GM19193 (cell line): ENCODE measurements around the gene IHH.

Experiments used
- POLR2A ChIP-seq: IDR thresholded peaks from 4 replicates; pipeline ENCODE4 v1.6.1; 2011; ENCODE audit not compliant: insufficient read depth, insufficient read length; ENCODE audit errors: extremely low read depth

Gene IHH

DNA sequence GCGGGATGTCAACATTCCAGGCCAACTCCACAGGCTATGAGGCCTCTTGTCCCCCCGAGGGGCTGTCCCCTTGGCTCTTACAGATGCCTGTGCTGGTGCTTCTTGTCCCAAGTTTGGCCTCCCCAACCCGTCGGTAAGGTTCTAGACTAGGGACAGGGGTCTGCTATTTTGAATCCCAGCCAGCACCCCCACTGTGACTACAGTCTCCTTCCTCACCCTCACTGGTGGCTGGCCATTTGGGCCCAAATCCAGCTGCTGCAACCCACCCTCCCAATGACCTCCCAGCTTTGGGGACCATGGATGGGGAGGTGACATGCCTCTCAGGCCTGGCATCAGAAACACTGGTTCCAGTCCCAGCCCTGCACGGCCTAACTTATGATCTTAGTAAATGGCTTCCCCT lies 38.1 kb downstream of the IHH start:
- no peak for TF ChIP-seq POLR2A

DNA sequence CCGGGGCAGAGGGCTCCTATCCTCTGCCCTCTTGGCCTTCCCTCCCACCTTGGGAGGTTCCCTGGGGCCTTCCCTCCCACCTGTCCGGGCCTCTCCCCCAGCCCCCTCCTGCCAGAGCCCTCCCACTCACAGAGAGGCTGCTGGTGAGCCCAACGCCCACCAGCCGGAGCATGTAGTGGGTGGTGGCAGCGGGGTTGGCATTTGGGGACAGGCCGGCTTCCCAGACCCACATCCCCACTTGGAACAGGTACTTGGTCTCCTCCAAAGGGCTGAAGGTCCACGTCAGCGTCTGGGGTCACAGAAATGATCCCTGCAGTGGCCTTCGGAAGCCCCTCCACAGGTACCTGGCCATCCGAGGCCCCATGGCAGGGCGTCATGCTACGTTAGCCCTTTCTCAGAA lies 38.7 kb downstream of the IHH start:
- TF ChIP-seq POLR2A, result no peak

DNA sequence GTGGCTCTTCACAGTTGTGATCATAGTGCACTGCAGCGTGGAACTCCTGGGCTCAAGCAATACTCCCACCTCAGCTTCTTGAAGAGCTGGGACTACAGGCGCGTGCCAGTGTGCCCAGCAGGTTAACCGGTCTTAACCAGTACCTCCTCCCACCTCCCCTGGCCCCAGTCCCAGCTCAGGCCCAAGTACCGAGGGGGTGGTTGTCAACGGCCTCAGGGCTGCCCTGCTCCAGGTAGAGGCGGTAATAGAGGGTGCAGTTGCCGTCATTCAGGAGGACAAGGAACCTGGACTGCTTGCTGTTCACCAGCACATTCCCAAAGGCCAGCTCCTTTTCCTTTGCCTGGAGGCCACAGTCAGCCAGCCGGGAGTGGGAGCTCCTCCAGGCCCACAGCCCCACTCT lies 39.1 kb downstream of the IHH start:
- no peak for TF ChIP-seq POLR2A

DNA sequence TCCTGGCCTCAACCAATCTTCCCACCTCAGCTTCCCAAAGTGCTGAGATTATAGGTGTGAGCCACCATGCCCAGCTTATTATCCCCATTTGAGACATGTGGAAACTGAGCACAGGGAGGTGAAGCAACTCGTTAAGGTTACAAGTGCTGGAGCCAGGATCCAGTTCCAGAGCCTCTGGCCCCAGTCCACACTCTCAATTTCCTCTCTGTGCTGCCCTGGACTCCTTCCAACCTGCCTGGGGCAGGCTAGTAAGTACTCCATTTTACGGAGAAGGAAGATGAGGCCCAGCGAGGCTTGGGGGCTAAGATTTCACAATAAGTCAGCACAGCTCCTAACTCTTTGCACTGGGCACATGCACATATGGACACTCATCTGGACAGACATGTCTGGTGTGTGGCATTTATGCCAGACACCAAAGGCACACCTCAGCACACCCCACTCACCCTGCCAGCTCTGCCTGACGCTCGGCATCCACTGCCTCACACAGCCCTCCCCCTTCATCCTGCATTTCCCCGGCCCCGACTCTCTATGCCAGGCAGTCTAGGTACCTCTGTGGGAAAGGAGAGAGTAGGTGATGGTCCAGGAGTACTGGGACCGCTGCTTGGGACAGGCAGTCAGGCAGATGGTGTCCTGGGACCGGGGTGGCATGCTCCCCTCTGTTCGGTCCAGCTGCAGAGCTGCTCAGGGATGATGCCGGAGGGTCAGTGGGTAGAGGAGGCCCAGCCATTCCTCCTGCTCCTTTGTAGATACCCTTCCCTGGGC lies 39.9 kb downstream of the IHH start:
- TF ChIP-seq POLR2A, result no peak

DNA sequence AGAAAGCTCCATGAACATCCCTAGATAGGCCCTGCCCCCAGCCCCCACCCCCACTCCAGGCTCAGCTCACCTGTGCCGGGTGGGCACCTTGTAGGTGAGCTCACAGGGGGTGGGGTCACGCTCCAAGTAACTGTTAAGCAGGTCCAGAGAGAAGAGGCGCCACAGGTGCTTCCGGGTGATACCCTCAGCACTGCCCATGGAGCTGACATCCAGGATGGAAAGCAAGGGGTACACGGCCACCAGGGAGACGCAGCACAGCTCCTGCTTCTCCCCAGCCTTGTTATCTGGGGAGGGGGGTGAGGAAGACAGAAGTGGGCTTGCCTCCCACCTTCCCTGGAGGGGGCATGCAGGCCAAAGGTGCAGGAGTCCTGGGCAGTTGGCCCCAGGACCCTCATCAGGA lies 41.3 kb downstream of the IHH start:
- TF ChIP-seq POLR2A, result no peak

DNA sequence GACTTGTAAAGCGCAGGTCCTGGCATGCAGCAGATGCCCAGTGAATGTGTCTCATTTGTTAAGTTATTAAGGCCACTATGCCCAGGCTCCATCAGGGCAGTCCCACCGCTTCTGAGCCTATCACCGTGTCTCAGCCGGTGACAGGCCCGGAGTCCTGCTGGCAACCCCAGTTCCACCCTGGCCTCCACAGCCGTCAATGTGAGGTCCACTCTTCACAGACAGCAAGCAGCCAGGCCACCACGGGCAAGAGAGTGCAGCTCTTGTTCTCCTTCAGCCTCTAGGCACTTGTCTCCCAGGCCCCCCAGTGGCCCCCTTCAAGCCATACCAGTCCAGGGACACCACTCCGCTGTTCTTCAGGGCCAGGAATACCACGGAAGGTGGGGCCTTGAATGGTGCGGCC lies 42.0 kb downstream of the IHH start:
- TF ChIP-seq POLR2A, result no peak

DNA sequence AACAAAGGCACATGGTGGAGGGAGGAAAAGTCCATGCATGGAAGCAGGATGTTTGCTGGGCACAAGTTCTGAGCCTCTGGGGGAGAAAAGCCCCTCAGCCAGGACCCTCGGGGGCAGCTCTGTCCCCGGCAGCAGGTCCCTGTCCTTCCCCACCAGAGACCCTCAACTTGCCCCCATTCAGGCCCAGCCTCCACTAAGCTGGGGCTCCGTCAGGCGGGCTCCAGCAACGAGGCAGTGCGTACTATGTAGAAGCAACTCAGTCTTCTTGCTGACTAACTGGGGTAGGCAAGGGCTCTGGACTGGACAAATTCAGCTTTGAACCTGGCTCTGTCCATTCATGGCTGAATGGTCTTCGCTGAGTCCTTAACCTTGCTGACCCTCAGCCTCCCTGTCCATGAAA lies 42.4 kb downstream of the IHH start:
- no peak for TF ChIP-seq POLR2A

DNA sequence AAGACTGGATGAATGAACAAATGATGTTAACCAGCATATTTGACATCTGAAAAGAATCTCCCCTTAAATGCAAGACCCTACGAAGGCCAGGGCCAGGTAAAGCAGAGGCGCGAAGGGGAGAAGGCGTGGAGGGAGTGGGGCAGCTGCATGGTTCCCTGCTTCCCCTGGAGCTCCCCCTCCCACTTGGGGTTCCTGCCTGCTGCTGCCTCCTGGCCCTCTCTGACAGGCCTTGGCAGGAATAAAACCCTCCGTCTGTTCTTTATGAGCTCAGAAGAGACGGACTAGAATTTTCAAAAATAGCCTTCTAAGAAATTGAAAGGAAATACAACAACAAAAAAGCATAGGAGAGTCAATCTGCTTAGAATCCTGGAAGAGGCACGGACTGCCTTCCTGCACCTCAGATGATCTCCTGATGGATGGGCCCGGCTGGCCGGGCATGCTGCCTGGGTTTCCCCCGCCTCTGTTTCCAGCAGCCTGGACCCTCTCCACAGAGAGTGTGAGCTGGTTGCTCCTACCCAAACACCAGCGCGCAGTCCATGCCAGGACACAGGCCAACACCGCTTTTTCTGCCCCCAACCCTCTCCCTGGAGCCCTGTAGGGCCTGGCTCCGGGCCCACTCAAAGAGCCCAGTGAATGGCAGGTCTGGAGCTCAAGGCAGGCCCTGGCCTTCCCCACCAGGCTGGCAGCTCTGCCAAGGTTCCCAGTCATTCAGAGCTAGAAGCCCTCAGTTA lies 43.4 kb downstream of the IHH start:
- TF ChIP-seq POLR2A, result no peak

DNA sequence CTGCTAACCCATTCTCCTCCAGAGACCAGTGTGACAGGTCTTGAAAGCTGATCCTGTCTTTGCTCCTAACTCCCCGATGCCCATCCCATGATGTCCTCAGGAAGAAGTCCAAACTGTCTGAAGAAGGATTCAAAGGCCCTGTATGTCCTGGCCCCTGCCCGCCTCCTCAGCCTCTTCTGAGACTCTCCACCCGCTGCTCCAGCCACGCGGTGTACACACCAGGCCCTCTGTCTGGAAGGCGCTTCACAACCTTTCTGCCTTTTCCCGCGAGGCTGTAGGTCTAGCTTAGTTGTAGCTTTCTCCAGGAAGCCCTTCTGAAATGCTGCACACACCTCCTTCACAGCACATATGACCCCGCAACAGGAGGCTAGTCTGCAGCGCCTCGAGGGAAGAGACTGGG lies 44.0 kb downstream of the IHH start:
- TF ChIP-seq POLR2A, result no peak

DNA sequence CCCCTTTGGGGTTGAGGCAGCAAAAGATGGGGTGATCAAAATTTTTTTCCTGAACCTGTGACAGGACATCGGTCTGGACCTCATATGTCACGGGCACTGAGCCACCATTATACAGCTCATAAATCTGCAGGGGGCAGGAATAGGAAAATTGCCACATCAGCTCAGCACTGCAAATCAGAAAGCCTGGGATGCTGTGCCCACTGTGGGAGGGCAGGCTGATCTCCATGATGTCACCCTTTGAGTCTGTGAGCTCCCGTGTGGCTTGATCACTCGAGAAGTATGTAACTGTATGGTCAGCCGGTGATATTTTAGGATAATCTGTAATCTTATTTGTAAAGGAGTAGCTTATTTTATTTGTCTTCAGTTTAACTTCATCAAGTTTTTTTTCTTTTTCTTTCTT lies 49.8 kb downstream of the IHH start:
- no peak for TF ChIP-seq POLR2A

DNA sequence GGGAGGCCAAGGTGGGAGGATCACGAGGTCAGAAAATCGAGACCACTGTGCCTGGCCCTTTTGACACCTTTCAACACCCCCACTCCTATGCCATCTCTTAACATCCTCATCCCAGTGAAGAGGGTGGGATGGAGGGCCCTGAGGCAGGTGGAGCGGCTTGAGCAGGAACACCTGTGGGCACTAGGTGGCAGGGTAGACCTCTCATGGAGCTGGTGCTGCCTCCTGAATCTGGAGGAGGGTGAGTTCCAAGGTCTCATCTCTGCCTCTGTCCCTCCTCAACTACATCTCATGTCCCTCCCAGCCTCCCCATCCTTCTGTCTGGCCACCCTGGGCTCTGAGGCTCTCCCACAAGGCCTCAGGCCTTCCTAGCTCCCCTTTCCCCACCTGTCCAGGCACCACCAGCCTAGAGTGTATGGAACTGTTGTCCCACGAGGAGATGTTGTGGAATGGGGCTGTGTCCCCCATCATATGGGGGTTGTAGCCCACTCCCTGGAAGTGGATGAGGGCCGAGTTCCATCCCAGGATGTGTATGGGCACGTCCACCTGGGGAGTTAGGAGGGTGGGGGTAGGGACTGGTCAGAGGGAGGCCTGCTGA lies 50.5 kb downstream of the IHH start:
- no peak for TF ChIP-seq POLR2A

DNA sequence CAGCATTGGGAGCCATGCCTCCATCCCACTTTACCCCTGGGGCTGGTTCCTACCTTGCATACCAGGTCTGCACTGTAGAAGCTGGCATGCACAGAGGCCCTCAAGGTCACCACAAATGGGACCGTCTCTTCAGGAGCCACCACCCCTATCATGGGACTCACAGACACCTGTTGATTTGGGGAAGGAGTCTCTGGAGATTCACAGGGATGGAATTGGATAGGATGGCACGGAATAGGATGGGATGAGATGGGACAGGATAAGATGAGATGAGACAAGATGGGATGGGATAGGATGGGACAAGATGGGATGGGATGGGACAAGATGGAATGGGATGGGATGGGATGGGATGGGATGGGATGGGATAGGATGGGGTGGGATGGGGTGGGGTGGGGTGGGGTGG lies 51.4 kb downstream of the IHH start:
- TF ChIP-seq POLR2A, result no peak
